Osteocyte (in vitro differentiated cells): ENCODE results near the gene RIPPLY2. TPM values are rescaled to one million over a fixed set of nuclear protein-coding genes. Genes with fewer than 3 reads are reported as not detected.
"Not testable (repeated sequence)": the region's sequence is repeated elsewhere in the genome, so short reads cannot be mapped to it uniquely, and the experiment has no call there.

ENCODE experiments used
- DNase-seq: peaks from one replicate; pipeline ENCODE4 v3.0.0; 2021; ENCODE audit warnings: mixed read lengths; ENCODE audit not compliant: unreplicated experiment; ENCODE audit errors: extremely low spot score
- H3K27ac Mint-ChIP-seq: one replicate; pipeline ENCODE4 v1.8.0; 2021; ENCODE audit warnings: mild to moderate bottlenecking, mixed read lengths; ENCODE audit not compliant: unreplicated experiment
- H3K27me3 Mint-ChIP-seq: one replicate; pipeline ENCODE4 v1.8.0; 2021; ENCODE audit warnings: mixed read lengths; ENCODE audit not compliant: unreplicated experiment
- H3K36me3 Mint-ChIP-seq: one replicate; pipeline ENCODE4 v1.8.0; 2021; ENCODE audit warnings: mixed read lengths; ENCODE audit not compliant: unreplicated experiment
- H3K4me1 Mint-ChIP-seq: one replicate; pipeline ENCODE4 v1.8.0; 2021; ENCODE audit warnings: mixed read lengths; ENCODE audit not compliant: unreplicated experiment
- H3K4me3 Mint-ChIP-seq: one replicate; pipeline ENCODE4 v1.8.0; 2021; ENCODE audit warnings: mild to moderate bottlenecking, moderate library complexity, mixed read lengths; ENCODE audit not compliant: unreplicated experiment
- H3K9me3 Mint-ChIP-seq: one replicate; pipeline ENCODE4 v1.8.0; 2021; ENCODE audit warnings: mixed read lengths; ENCODE audit not compliant: unreplicated experiment
- CTCF ChIP-seq: fragments of 200-600 bp; sonication (generic); IDR thresholded peaks from 2 replicates; pipeline ENCODE4 v1.5.0; 2021; ENCODE audit warnings: antibody characterized with exemption, mild to moderate bottlenecking, moderate library complexity
- total RNA-seq: library from RNA; stranded (reverse); gene quantifications from 2 replicates; pipeline ENCODE4 v1.2.1, GENCODE V29; 2021

The RIPPLY2 gene
- total RNA-seq, 1 donor from 2014 or later: not detected

GRCh38 chr6:83893024-83893423 is 39.9 kb downstream of the RIPPLY2 start:
- DNase-seq: no peak
- Mint-ChIP-seq H3K4me1 (no peaks in the 10 kb centered on the region), H3K9me3 (no peaks in the 10 kb centered on the region), H3K36me3 (peaks cover 7% of the 10 kb centered on the region), H3K27me3 (no peaks in the 10 kb centered on the region), H3K4me3 (no peak overlapping the region), H3K27ac (no peak overlapping the region)
- no peak for TF ChIP-seq CTCF

GRCh38 chr6:83897094-83897493 is 43.9 kb downstream of the RIPPLY2 start:
- DNase-seq, H3K4me3 Mint-ChIP-seq, H3K27ac Mint-ChIP-seq, H3K27me3 Mint-ChIP-seq, H3K4me1 Mint-ChIP-seq: not testable (repeated sequence)
- H3K9me3 Mint-ChIP-seq: peaks cover 19% of the 10 kb centered on the region
- peaks cover 16% of the 10 kb centered on the region for H3K36me3 Mint-ChIP-seq

- H3K4me3 Mint-ChIP-seq: no peak overlapping the region
Measured at GRCh38 chr6:83901624-83902023, 48.5 kb downstream of the RIPPLY2 start.

GRCh38 chr6:83904395-83904794 is 51.2 kb downstream of the RIPPLY2 start:
- H3K36me3 Mint-ChIP-seq: peaks cover 8% of the 10 kb centered on the region
- DNase-seq: no peak
- peaks cover 2% of the 10 kb centered on the region for H3K4me1 Mint-ChIP-seq
- no peak overlapping the region for H3K4me3 Mint-ChIP-seq
- TF ChIP-seq CTCF: no peak
- H3K27me3 Mint-ChIP-seq: no peaks in the 10 kb centered on the region
- H3K9me3 Mint-ChIP-seq: peaks cover 46% of the 10 kb centered on the region
- no peak overlapping the region for H3K27ac Mint-ChIP-seq

More at GRCh38 chr6:83901624-83902023, 48.5 kb downstream of the RIPPLY2 start:
- Mint-ChIP-seq H3K27ac (no peak overlapping the region), H3K9me3 (peaks cover 44% of the 10 kb centered on the region), H3K27me3 (no peaks in the 10 kb centered on the region), H3K36me3 (peaks cover 13% of the 10 kb centered on the region), H3K4me1 (no peaks in the 10 kb centered on the region)
- TF ChIP-seq CTCF: no peak
- no peak for DNase-seq

GRCh38 chr6:83905648-83906047 is 52.5 kb downstream of the RIPPLY2 start:
- no peak overlapping the region for H3K27ac Mint-ChIP-seq
- no peaks in the 10 kb centered on the region for H3K27me3 Mint-ChIP-seq
- no peak for DNase-seq
- TF ChIP-seq CTCF: no peak
- H3K4me1 Mint-ChIP-seq: peaks cover 2% of the 10 kb centered on the region
- peaks cover 8% of the 10 kb centered on the region for H3K36me3 Mint-ChIP-seq
- peaks cover 39% of the 10 kb centered on the region for H3K9me3 Mint-ChIP-seq
- no peak overlapping the region for H3K4me3 Mint-ChIP-seq

Other genes with a start within 250 kb of the RIPPLY2 start
- gene SNAP91, start 144.3 kb upstream of the RIPPLY2 start, total RNA-seq: 0.11 TPM in 1 of 2 replicates, not detected in the other
- 10.9 and 11.4 TPM in 2 replicates for gene CYB5R4, start 6.3 kb downstream of the RIPPLY2 start, total RNA-seq
- gene MRAP2, start 180.4 kb downstream of the RIPPLY2 start, total RNA-seq: 9.2 and 10.7 TPM in 2 replicates